Measurements from ENCODE around the gene ANAPC4. TPM values are rescaled to one million over a fixed set of nuclear protein-coding genes. Genes with fewer than 3 reads are reported as not detected.

ANAPC4 gene
- total RNA-seq, 1 donor from 2014 or later = 25.9 TPM

- Mint-ChIP-seq H3K36me3 (ENCODE audit: unreplicated experiment) (no peaks in the 10 kb centered on the region), H3K4me1 (ENCODE audit: unreplicated experiment) (peaks cover 39% of the 10 kb centered on the region), H3K27me3 (ENCODE audit: unreplicated experiment) (no peaks in the 10 kb centered on the region), H3K9me3 (ENCODE audit: unreplicated experiment) (no peaks in the 10 kb centered on the region), H3K27ac (ENCODE audit: unreplicated experiment) (no peak overlapping the region), H3K4me3 (ENCODE audit: unreplicated experiment) (no peak overlapping the region)
- DNase-seq (ENCODE audit: extremely low spot score, unreplicated experiment) = no peak
- no peak for TF ChIP-seq CTCF (IDR thresholded peaks at IDR 0.05)
Measured at GRCh38 chr4:25446611-25447010, 69.5 kb downstream of the ANAPC4 start.

- H3K4me3 Mint-ChIP-seq (ENCODE audit: unreplicated experiment) = no peak overlapping the region
Measured at GRCh38 chr4:25448379-25449109, 71.5 kb downstream of the ANAPC4 start.

GRCh38 chr4:25449270-25449669, 72.2 kb downstream of the ANAPC4 start:
- Mint-ChIP-seq H3K36me3 (ENCODE audit: unreplicated experiment) (no peaks in the 10 kb centered on the region), H3K4me3 (ENCODE audit: unreplicated experiment) (no peak overlapping the region), H3K9me3 (ENCODE audit: unreplicated experiment) (no peaks in the 10 kb centered on the region), H3K4me1 (ENCODE audit: unreplicated experiment) (peaks cover 38% of the 10 kb centered on the region), H3K27me3 (ENCODE audit: unreplicated experiment) (no peaks in the 10 kb centered on the region), H3K27ac (ENCODE audit: unreplicated experiment) (peak overlapping the region; percentile 82)
- no peak for TF ChIP-seq CTCF (IDR thresholded peaks at IDR 0.05)
- no peak for DNase-seq (ENCODE audit: extremely low spot score, unreplicated experiment)

More at GRCh38 chr4:25448379-25449109, 71.5 kb downstream of the ANAPC4 start:
- Mint-ChIP-seq H3K27me3 (ENCODE audit: unreplicated experiment) (no peaks in the 10 kb centered on the region), H3K27ac (ENCODE audit: unreplicated experiment) (peak overlapping the region; percentile 82), H3K4me1 (ENCODE audit: unreplicated experiment) (peaks cover 38% of the 10 kb centered on the region), H3K9me3 (ENCODE audit: unreplicated experiment) (no peaks in the 10 kb centered on the region), H3K36me3 (ENCODE audit: unreplicated experiment) (no peaks in the 10 kb centered on the region)
- DNase-seq (ENCODE audit: extremely low spot score, unreplicated experiment) = no peak
- TF ChIP-seq CTCF (IDR thresholded peaks at IDR 0.05) = no peak

- H3K27ac Mint-ChIP-seq (ENCODE audit: unreplicated experiment) = peak overlapping the region; percentile 82
- H3K36me3 Mint-ChIP-seq (ENCODE audit: unreplicated experiment) = no peaks in the 10 kb centered on the region
- no peak for DNase-seq (ENCODE audit: extremely low spot score, unreplicated experiment)
- H3K9me3 Mint-ChIP-seq (ENCODE audit: unreplicated experiment) = no peaks in the 10 kb centered on the region
- no peak for TF ChIP-seq CTCF (IDR thresholded peaks at IDR 0.05)
- H3K4me3 Mint-ChIP-seq (ENCODE audit: unreplicated experiment) = no peak overlapping the region
- peaks cover 38% of the 10 kb centered on the region for H3K4me1 Mint-ChIP-seq (ENCODE audit: unreplicated experiment)
- H3K27me3 Mint-ChIP-seq (ENCODE audit: unreplicated experiment) = no peaks in the 10 kb centered on the region
Measured at GRCh38 chr4:25449688-25450087, 72.6 kb downstream of the ANAPC4 start.

DNA sequence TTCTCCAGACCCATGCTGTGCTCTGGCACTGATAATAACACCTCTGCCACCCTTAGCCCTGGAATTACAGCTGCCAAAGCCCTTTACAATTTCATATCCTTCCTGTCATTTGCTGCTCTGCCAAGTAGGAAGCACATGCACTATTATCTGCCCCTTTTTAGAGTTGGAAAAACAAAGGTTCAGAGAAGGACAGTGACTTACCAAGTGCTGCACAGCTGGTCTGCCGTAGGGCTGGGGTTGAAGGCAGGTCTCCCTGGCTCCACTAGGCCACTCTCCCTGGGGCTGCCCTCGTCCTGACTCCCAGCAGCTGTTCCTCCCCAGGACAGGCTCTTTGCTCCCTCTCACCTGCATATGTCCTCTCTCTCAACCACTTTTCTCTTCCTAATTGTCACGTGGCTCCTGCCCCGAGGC, 73.4 kb downstream of the ANAPC4 start:
- Mint-ChIP-seq H3K36me3 (ENCODE audit: unreplicated experiment) (no peaks in the 10 kb centered on the region), H3K27ac (ENCODE audit: unreplicated experiment) (no peak overlapping the region), H3K4me3 (ENCODE audit: unreplicated experiment) (no peak overlapping the region), H3K27me3 (ENCODE audit: unreplicated experiment) (no peaks in the 10 kb centered on the region), H3K9me3 (ENCODE audit: unreplicated experiment) (no peaks in the 10 kb centered on the region), H3K4me1 (ENCODE audit: unreplicated experiment) (peaks cover 38% of the 10 kb centered on the region)
- no peak for TF ChIP-seq CTCF (IDR thresholded peaks at IDR 0.05)
- DNase-seq (ENCODE audit: extremely low spot score, unreplicated experiment) = no peak
